Brain pericyte (primary cell): Measurements from ENCODE around the gene FSD1.
"Not testable (repeated sequence)": the region's sequence is repeated elsewhere in the genome, so short reads cannot be mapped to it uniquely, and the experiment has no call there.

Experiments used
- DNase-seq: peaks from one replicate; pipeline ENCODE4 v3.0.0-alpha.2; 2012; ENCODE audit warnings: low read depth, low spot score

The FSD1 gene

GRCh38 chr19:4343370-4344307, 39.2 kb downstream of the FSD1 start, which contains the start of gene MPND:
TSS of gene MPND (plus strand) at chr19:4343562. CDS start at chr19:4343594, 32 bp downstream.
- no peak for DNase-seq

GRCh38 chr19:4345342-4346019, 41.1 kb downstream of the FSD1 start:
- DNase-seq = no peak

GRCh38 chr19:4346020-4346383, 41.6 kb downstream of the FSD1 start:
- no peak for DNase-seq

DNA sequence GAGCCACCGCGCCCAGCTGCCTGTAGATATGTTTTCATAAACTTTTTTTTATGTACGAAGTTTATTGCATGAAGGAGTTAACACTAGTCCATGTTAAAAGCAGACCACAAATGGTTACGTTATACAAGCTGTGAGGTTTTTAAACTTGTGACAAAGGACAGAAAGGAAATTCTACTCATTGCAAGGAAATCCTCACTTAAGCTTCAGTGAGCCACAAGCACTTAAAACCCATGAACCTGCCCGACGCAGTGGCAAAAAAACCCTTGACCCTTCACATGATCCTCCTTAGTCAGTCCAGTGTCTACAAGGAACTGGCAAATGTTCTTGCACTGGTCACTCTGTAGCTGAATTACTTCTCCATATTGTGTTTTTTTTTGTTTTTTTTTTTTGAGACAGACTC, 43.1 kb downstream of the FSD1 start:
- no peak for DNase-seq

- not testable (repeated sequence) for DNase-seq
Measured at GRCh38 chr19:4349225-4349624, 44.8 kb downstream of the FSD1 start.

- no peak for DNase-seq
Measured at GRCh38 chr19:4350111-4350510, 45.7 kb downstream of the FSD1 start.

- no peak for DNase-seq
Measured at GRCh38 chr19:4350726-4351125, 46.3 kb downstream of the FSD1 start.

- no peak for DNase-seq
Measured at GRCh38 chr19:4352701-4353121, 48.3 kb downstream of the FSD1 start.

DNA sequence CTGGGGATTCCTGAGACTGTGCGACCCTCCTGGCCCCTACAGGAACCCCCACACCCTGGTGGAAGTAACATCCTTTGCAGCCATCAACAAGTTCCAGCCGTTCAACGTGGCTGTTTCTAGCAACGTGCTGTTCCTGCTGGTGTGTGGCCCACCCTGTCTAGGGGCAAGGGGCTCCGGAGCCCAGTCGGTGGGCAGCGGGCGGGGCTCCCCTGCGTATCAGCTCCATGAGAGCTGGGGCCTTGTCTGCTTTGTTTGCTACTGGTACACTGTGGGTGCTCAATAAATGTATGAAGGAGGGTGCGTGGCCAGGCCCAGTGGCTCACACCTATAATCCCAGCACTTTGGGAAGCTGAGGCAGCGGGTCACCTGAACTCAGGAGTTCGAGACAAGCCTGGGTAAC, 49.9 kb downstream of the FSD1 start:
- no peak for DNase-seq

DNA sequence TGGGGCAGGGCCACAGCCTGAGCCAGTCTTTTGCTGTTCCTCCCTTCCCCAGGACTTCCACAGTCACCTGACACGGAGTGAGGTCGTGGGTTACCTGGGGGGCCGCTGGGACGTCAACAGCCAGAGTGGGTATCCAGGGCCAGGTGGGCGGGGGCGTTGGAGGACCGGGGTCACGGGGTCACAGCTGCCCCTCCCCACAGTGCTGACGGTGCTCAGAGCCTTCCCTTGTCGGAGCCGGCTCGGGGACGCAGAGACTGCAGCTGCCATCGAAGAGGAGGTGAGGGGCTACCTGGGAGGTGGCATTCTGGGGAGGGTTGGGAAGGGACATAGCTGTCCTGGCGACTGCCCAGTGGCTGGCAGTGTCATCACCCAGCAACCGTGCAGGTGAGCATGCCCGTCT, 50.5 kb downstream of the FSD1 start:
- DNase-seq = no peak

GRCh38 chr19:4357095-4357797, 52.8 kb downstream of the FSD1 start:
- DNase-seq = no peak

DNA sequence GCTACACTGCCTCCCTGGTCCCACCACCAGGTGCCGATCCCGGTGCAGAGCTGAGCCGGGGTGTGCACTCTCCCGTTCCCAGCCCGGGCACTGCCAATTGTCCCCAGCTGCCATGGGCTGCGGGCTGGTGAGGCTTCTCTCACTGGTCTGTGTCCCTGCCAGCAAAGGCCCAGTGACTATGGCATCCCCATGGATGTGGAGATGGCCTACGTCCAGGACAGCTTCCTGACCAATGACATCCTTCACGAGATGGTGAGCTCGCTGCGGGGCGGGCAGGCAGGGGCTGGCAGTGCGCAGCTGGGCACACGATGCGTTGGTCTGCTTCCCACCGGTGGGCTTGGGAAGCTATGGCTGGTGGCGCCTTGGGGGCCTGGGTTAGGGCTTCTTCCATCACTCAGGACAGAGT, 53.5 kb downstream of the FSD1 start:
- DNase-seq = no peak

- DNase-seq = no peak
Measured at GRCh38 chr19:4358709-4359626, 54.6 kb downstream of the FSD1 start.

- no peak for DNase-seq
Measured at GRCh38 chr19:4359627-4360000, 55.2 kb downstream of the FSD1 start.

DNA sequence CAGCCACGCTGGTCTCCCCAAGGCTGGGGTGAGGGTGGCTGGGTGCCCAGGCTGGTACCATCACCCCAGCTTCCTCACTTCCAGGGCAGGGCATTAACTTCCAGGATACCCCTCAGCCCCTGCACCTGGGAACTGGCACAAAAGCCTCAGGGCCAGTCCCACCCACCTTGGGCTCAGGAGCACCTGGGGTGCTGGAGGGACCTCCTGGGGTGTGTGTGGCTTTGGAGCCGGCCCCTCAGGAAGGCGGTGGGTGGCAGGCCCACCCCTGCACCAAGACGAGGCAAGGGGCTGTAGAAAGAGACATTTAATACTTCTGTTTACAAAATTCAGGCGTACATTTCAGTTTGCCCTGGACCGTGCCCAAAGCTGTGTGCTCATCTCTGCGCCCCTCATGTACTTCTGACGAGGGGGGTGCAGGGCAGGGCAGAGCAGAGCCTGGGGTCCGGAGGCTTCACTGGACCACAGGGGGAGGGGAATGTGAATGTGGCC, 55.7 kb downstream of the FSD1 start:
- no peak for DNase-seq

DNA sequence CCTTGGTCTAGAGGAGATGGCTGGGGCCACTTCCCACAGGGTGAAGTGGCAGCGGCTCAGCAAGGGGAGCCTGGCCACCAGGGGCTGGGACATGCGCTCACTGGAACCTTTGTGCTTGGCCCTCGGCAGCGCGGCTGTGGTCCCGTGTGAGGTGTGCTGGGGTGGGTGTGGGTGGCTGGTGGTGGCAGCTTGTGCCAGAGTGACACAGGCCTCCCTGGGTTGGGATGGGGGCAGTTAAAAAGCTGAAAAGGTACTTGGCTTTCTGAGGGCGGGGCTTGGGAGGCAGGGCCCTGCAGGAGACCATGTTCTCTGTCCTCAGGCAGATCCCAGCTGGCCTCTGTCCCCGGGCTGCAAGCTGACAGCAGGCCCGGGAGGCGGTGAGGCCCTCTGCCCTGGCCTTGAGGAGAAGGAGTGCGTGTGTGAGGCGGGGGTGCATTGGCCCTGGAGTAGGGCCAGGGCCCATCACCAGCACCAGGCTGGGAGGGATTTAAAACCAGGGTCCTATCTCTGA, 56.3 kb downstream of the FSD1 start:
- DNase-seq = no peak

DNA sequence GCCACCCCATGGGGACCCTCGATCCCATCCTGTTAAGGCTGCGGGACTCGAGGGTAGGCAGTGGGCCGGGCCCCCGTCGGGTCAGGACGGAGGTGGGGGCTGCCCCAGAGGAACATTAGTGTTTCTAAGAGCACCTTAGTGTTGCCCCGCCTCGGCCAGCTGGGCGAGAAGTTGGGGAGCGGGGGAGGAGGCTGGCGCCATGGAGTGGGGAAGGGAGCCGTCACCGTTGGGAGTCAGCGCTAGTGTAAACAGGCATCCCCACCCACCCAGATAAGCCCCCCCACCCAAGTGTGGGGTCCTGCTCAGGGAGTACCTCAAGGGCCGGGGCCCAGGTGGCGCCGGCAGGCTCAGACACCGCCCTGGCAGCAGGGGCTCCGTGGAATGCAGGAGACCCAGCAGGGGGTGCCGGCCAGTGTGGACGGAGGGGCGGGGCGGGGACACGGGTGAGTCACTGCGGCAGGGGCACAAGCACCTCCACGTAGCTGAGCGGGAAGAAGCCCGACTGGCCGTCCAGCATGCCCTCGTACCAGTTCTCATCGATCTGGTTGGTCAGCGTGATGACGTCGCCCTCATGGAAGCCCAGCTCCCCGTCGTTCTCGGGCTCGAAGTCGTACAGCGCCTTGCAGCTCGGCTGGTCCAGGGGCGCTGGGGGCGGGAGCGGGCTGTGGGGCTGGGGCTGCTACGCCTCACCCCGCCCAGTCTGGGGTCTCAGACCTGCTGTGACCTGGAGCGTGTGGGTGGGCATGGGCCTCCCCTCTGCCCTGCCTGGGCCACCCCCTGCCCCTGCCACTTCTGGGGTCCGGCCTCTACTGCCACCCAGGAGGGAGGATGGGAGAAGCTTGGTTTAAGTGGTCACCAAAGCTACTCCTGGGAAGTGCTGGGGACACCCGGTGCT, 57.0 kb downstream of the FSD1 start:
- DNase-seq = no peak

DNA sequence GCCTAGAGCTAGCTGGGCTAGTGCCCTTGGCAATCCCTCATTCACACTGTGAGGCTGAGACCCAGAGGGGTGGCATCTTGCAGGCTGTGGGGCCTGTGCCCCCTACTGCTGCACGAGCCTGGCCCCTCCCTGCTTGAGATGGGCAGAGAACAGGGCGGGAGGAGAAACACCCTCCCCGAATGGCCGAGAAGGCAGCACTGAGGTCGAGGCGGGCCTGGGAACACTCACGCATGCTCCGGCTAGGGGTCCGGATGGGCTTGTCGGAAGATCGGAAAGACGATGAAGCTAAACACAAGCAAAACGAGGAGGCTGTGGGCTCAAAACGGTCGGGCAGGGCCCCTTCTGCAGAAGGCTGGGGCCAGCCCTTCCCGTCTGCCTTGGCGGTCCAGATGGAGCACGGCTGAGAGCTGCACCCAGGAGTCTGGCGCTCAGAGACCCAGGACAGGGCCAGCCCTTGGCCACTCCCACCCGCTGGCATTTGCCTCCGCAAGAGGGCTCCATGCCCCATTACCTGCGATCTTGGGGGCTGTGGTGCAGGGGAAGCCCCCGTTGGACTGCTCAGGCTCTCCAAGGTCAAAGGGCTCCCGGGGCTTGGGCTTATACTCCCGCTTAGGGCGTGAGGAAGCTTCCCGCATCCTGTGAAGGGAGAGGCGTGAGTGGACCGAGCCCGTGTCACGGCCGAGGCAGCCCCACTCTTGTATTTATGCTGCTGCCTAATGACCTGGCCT, 57.9 kb downstream of the FSD1 start:
- no peak for DNase-seq
